Thyroid gland (tissue), 4 donors: Measurements from ENCODE around the gene LAMA4. TPM values are rescaled to one million over a fixed set of nuclear protein-coding genes. Genes with fewer than 3 reads are reported as not detected.
"Not testable (repeated sequence)": the region's sequence is repeated elsewhere in the genome, so short reads cannot be mapped to it uniquely, and the experiment has no call there.

Source experiments
- DNase-seq, 2 donors: peaks; one replicate each; pipeline ENCODE4 v3.0.0-alpha.2; 2019
- H3K27ac ChIP-seq, 3 donors: fragments of 200-600 bp; sonication (generic); 1 replicate in 2 of 3; 2 replicates in 1 of 3; pipeline ENCODE4 v1.5.1; 2016 to 2019; ENCODE audit warnings: mild to moderate bottlenecking in 1 of 3, moderate library complexity in 1 of 3
- H3K27me3 ChIP-seq: fragments of 200-600 bp; sonication (generic); one replicate; pipeline ENCODE4 v1.5.1; 2019
- H3K36me3 ChIP-seq, 2 donors: fragments of 200-600 bp; sonication (generic); one replicate each; pipeline ENCODE4 v1.5.1; 2016 to 2019
- H3K4me1 ChIP-seq, 2 donors: fragments of 200-600 bp; sonication (generic); one replicate each; pipeline ENCODE4 v1.5.1; 2017 to 2019
- H3K4me3 ChIP-seq, 3 donors: fragments of 200-600 bp; sonication (generic); replicated peaks in 1 of 3; 1 replicate in 2 of 3; 2 replicates in 1 of 3; pipeline ENCODE4 v1.5.1; 2016; ENCODE audit warnings: mild to moderate bottlenecking in 1 of 3
- H3K9me3 ChIP-seq: fragments of 200-600 bp; sonication (generic); one replicate; pipeline ENCODE4 v1.5.1; 2017
- POLR2A ChIP-seq, 2 donors: fragments of 450-650 bp; IDR thresholded peaks; one replicate each; pipeline ENCODE4 v1.6.1; 2017; ENCODE audit warnings: antibody characterized with exemption in 2 of 2, mild to moderate bottlenecking in 2 of 2, moderate library complexity in 1 of 2
- WGBS, 2 donors: methylation state at CpG; one replicate each; pipeline ENCODE4 v1.1.5; 2017; 5-methylcytosine and 5-hydroxymethylcytosine counted together
- intact Hi-C: fragments of 100-400 bp; cut with DNase I; formaldehyde crosslinking; loops from one replicate; pipeline ENCODE4 v1.15.1; 2023
- total RNA-seq, 4 donors: library from RNA; depleted of rRNA; stranded (reverse); fragments of >200 nt; gene quantifications; one replicate each; pipeline ENCODE4 v1.2.3, GENCODE V29; 2016
- TF ChIP-seq, protein P1 (sequence below), 6 experiments: fragments of 200-600 bp in 3 of 6; fragments of 450-650 bp in 3 of 6; sonication (generic) in 3 of 6; IDR thresholded peaks; one replicate each; pipeline ENCODE4 v1.5.1; 2016 to 2019; ENCODE audit warnings: antibody characterized with exemption in 6 of 6, mild to moderate bottlenecking in 2 of 6, inconsistent platforms in 1 of 6, moderate library complexity in 1 of 6

Gene LAMA4
- total RNA-seq, 4 donors from 2014 or later: 29.9 to 40.0 (median 35.3) TPM

- no peak overlapping the region for H3K4me3 ChIP-seq
- peaks cover 0 to 11% of the 10 kb centered on the region in 2 donors for H3K4me1 ChIP-seq
- TF ChIP-seq, protein P1, sequence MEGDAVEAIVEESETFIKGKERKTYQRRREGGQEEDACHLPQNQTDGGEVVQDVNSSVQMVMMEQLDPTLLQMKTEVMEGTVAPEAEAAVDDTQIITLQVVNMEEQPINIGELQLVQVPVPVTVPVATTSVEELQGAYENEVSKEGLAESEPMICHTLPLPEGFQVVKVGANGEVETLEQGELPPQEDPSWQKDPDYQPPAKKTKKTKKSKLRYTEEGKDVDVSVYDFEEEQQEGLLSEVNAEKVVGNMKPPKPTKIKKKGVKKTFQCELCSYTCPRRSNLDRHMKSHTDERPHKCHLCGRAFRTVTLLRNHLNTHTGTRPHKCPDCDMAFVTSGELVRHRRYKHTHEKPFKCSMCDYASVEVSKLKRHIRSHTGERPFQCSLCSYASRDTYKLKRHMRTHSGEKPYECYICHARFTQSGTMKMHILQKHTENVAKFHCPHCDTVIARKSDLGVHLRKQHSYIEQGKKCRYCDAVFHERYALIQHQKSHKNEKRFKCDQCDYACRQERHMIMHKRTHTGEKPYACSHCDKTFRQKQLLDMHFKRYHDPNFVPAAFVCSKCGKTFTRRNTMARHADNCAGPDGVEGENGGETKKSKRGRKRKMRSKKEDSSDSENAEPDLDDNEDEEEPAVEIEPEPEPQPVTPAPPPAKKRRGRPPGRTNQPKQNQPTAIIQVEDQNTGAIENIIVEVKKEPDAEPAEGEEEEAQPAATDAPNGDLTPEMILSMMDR (IDR thresholded peaks at IDR 0.05): no peak
- no peak for TF ChIP-seq POLR2A (IDR thresholded peaks at IDR 0.05)
- H3K27me3 ChIP-seq: no peaks in the 10 kb centered on the region
- no peaks in the 10 kb centered on the region for H3K36me3 ChIP-seq
- peak overlapping the region in 2 of 3 donors; percentile 3 to 39 for H3K27ac ChIP-seq
- 49 to 52% methylated on average over 12 of the region's 12 CpGs for WGBS, 2 donors
- no peaks in the 10 kb centered on the region for H3K9me3 ChIP-seq
- DNase-seq: no peak
- intact Hi-C loops: no loop called here
Observed at GRCh38 chr6:112202639-112203341, 51.6 kb downstream of the LAMA4 start.

DNA sequence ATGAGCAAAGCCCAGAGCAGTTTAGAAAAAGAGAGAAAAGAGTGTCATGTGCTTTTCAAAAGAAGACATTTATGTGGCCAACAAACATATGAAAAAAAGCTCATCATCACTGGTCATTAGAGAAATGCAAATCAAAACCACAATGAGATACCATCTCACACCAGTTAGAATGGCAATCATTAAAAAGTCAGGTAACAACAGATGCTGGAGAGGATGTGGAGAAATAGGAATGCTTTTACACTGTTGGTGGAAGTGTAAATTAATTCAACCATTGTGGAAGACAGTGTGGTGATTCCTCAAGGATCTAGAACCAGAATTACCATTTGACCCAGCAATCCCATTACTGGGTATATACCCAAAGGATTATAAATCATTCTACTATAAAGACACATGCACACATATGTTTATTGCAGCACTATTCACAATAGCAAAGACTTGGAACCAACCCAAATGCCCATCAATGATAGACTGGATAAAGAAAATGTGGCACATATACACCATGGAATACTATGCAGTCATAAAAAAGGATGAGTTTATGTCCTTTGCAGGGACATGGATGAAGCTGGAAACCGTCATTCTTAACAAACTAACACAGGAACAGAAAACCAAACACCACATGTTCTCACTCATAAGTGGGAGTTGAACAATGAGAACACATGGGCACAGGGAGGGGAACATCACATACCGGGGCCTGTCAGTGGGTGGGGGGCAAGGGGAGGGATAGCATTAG, 54.0 kb downstream of the LAMA4 start:
- H3K36me3 ChIP-seq: not testable (repeated sequence)

GRCh38 chr6:112199001-112199403, 55.4 kb downstream of the LAMA4 start:
- intact Hi-C loops: no loop called here
- Histone ChIP-seq H3K27ac (no peak overlapping the region), H3K4me1 (no peaks in the 10 kb centered on the region), H3K36me3 (no peaks in the 10 kb centered on the region), H3K27me3 (no peaks in the 10 kb centered on the region), H3K9me3 (no peaks in the 10 kb centered on the region), H3K4me3 (no peak overlapping the region)
- no peak for DNase-seq
- 80 to 92% methylated on average over 3 of the region's 3 CpGs for WGBS, 2 donors
- TF ChIP-seq, protein P1 (IDR thresholded peaks at IDR 0.05): no peak
- no peak for TF ChIP-seq POLR2A (IDR thresholded peaks at IDR 0.05)

More for the DNA sequence above, 54.0 kb downstream of the LAMA4 start:
- H3K27me3 ChIP-seq, H3K4me3 ChIP-seq, H3K27ac ChIP-seq, DNase-seq, H3K9me3 ChIP-seq, H3K4me1 ChIP-seq, intact Hi-C loops: not testable (repeated sequence)
- 89 to 98% methylated on average over 2 of the region's 2 CpGs for WGBS, 2 donors

DNA sequence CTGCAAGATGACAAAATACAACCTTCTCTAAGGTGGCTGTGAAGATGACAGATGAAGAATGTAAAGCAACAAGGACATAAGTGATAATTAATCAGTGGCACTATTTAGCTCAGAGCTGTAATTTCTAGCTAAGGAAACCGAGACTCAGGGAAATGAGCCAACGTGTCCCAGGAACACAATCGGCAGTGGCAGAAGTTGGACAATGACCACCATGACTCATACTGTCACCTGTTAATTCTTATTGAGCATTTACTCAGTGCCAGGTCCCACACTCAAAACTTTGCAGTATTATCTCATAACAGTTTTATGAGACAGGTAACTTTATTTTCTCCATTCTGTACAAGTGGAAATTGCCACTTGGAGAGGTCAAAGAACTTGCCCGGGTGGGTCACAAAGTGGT, 55.8 kb downstream of the LAMA4 start:
- H3K9me3 ChIP-seq: no peaks in the 10 kb centered on the region
- WGBS, 2 donors: 66 to 73% methylated on average over 4 of the region's 4 CpGs
- TF ChIP-seq, protein P1 (IDR thresholded peaks at IDR 0.05): no peak
- no peak for TF ChIP-seq POLR2A (IDR thresholded peaks at IDR 0.05)
- no peak for DNase-seq
- H3K4me3 ChIP-seq: no peak overlapping the region
- no peak overlapping the region for H3K27ac ChIP-seq
- H3K27me3 ChIP-seq: no peaks in the 10 kb centered on the region
- intact Hi-C loops: no loop called here
- no peaks in the 10 kb centered on the region for H3K4me1 ChIP-seq
- no peaks in the 10 kb centered on the region for H3K36me3 ChIP-seq

DNA sequence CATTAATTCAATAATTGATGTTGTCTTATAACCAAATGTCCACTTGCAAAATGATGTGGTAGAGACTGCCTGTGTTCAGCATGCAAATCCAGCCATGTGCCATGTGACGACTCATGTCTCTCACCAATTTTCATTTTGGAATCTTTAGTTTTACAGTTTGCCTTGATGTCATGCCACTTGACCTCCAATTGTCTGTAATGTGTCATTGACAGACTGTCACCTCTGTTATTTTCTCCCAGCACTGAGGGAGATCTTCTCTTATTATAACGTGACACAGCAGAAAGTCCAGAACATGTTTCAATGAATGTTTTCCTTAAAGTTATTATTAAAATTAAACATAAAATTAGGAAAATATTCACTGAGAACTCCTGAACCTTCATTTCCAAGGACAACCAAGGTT, 56.7 kb downstream of the LAMA4 start:
- TF ChIP-seq, protein P1 (IDR thresholded peaks at IDR 0.05): no peak
- no peak for TF ChIP-seq POLR2A (IDR thresholded peaks at IDR 0.05)
- Histone ChIP-seq H3K9me3 (no peaks in the 10 kb centered on the region), H3K27ac (no peak overlapping the region), H3K36me3 (no peaks in the 10 kb centered on the region), H3K4me1 (no peaks in the 10 kb centered on the region), H3K27me3 (no peaks in the 10 kb centered on the region), H3K4me3 (no peak overlapping the region)
- intact Hi-C loops: no loop called here
- no peak for DNase-seq
- WGBS, 2 donors: 98 to 99% methylated on average over 2 of the region's 2 CpGs
